Peyer's patch (tissue), 4 donors: ENCODE data around the gene ENPP4. TPM values are rescaled to one million over a fixed set of nuclear protein-coding genes. Genes with fewer than 3 reads are reported as not detected.

ENCODE experiments used
- DNase-seq, 3 donors: peaks; one replicate each; pipeline ENCODE4 v3.0.0-alpha.2; 2017 to 2019
- H3K27ac ChIP-seq, 4 donors: fragments of 200-600 bp; sonication (generic); one replicate each; pipeline ENCODE4 v1.5.1; 2016 to 2019
- H3K27me3 ChIP-seq, 2 donors: fragments of 200-600 bp; sonication (generic); one replicate each; pipeline ENCODE4 v1.5.1; 2019
- H3K36me3 ChIP-seq, 3 donors: fragments of 200-600 bp; sonication (generic); one replicate each; pipeline ENCODE4 v1.5.1; 2016 to 2019
- H3K4me1 ChIP-seq, 4 donors: fragments of 200-600 bp; sonication (generic); one replicate each; pipeline ENCODE4 v1.5.1; 2016 to 2019
- H3K4me3 ChIP-seq, 4 donors: fragments of 200-600 bp; sonication (generic); 1 replicate in 3 of 4; 2 replicates in 1 of 4; pipeline ENCODE4 v1.5.1; 2016 to 2019; ENCODE audit warnings: mild to moderate bottlenecking in 1 of 4
- H3K9me3 ChIP-seq, 4 donors: fragments of 200-600 bp; sonication (generic); one replicate each; pipeline ENCODE4 v1.5.1; 2016 to 2019; ENCODE audit warnings: mild to moderate bottlenecking in 1 of 4
- CTCF ChIP-seq, 6 experiments: fragments of 450-650 bp in 4 of 6; fragments of 200-600 bp in 2 of 6; sonication (generic) in 1 of 6; IDR thresholded peaks; one replicate each; pipeline ENCODE4 v1.5.1; 2017 to 2019; ENCODE audit warnings: antibody characterized with exemption in 6 of 6, mild to moderate bottlenecking in 3 of 6, moderate library complexity in 1 of 6
- POLR2A ChIP-seq, 2 donors: fragments of 450-650 bp; IDR thresholded peaks; one replicate each; pipeline ENCODE4 v1.5.1; 2017; ENCODE audit warnings: antibody characterized with exemption in 2 of 2, mild to moderate bottlenecking in 2 of 2, moderate library complexity in 2 of 2
- total RNA-seq, 4 donors: library from RNA; depleted of rRNA; stranded (reverse); fragments of >200 nt; gene quantifications; one replicate each; pipeline ENCODE4 v1.1.0, GENCODE V29; 2016

ENPP4 gene
- total RNA-seq, 4 donors from 2014 or later: 4.1 to 22.6 (median 14.1) TPM

DNA sequence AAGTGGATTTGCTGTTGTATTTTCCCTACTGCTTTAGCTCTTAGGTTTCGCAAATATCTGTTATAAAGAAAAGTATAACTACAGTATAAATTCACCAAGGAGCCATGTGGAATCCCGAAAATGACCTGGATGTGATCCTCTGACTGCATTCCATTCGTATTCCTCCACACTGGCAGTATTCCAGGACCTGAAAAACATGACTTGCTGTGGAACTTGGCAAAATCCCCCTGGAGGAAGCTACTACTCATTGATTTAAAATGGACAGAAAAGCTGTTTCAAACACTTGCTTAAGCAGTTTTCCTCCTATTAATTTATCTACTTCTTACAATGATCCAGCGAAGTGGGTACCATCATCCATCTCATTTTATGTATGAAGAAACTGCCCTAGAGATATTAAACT is 54.3 kb downstream of the ENPP4 start:
- Histone ChIP-seq H3K4me1 (no peaks in the 10 kb centered on the region), H3K9me3 (no peaks in the 10 kb centered on the region), H3K27ac (no peak overlapping the region), H3K27me3 (no peaks in the 10 kb centered on the region), H3K4me3 (no peak overlapping the region), H3K36me3 (no peaks in the 10 kb centered on the region)
- no peak for DNase-seq
- TF ChIP-seq CTCF (IDR thresholded peaks at IDR 0.05) (no peak), POLR2A (IDR thresholded peaks at IDR 0.05) (no peak)

GRCh38 chr6:46186583-46186982 is 56.8 kb downstream of the ENPP4 start:
- no peak overlapping the region for H3K27ac ChIP-seq
- no peak for DNase-seq
- no peaks in the 10 kb centered on the region for H3K9me3 ChIP-seq
- no peak overlapping the region for H3K4me3 ChIP-seq
- TF ChIP-seq POLR2A (IDR thresholded peaks at IDR 0.05) (no peak), CTCF (IDR thresholded peaks at IDR 0.05) (no peak)
- H3K36me3 ChIP-seq: no peaks in the 10 kb centered on the region
- no peaks in the 10 kb centered on the region for H3K4me1 ChIP-seq
- H3K27me3 ChIP-seq: no peaks in the 10 kb centered on the region

DNA sequence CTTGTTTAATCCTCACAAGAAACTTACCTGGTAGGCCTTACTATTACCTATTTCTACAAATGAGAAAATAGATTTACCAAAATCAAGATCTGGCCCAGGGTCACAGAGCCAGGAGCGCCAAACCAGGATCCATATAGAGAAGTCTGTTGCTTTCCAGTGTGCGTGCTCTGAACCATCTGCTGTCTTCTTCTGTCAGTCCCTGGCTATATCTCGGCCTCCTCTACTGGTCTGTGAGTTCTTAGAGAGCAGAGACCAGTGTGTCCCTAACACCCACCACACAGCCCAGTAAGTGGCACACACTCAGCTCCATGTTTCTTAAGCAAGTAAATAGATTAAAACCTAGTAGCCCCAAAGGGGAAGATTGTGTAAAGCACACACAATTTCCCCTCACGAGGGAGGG is 59.9 kb downstream of the ENPP4 start:
- Histone ChIP-seq H3K4me3 (no peak overlapping the region), H3K36me3 (no peaks in the 10 kb centered on the region), H3K27ac (no peak overlapping the region), H3K4me1 (no peaks in the 10 kb centered on the region), H3K27me3 (no peaks in the 10 kb centered on the region), H3K9me3 (no peaks in the 10 kb centered on the region)
- TF ChIP-seq CTCF (IDR thresholded peaks at IDR 0.05) (no peak), POLR2A (IDR thresholded peaks at IDR 0.05) (no peak)
- DNase-seq: no peak

- Histone ChIP-seq H3K4me3 (no peak overlapping the region), H3K27ac (no peak overlapping the region), H3K36me3 (no peaks in the 10 kb centered on the region), H3K9me3 (no peaks in the 10 kb centered on the region), H3K27me3 (no peaks in the 10 kb centered on the region), H3K4me1 (no peaks in the 10 kb centered on the region)
- DNase-seq: no peak
- TF ChIP-seq CTCF (IDR thresholded peaks at IDR 0.05) (no peak), POLR2A (IDR thresholded peaks at IDR 0.05) (no peak)
These were observed 61.1 kb downstream of the ENPP4 start for GRCh38 chr6:46190889-46191288.

DNA sequence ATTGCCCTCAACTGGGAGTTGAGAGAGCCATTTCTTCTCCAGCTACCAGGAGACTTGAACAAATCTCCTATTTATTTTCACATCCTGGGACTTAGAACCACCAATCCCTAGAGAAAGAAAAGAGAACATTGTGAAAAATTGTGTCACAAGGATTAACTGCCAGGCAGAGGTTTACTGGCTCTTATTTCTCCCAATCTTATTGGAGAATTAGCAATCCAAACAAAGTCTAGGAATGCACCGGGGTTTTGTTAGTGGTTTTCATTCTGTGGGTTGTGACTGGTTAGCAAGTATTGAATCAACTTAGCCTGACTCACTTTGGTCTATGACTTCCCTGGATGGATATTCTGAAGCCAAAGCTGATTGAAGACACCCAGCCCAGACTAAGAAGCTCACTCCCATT is 62.2 kb downstream of the ENPP4 start:
- no peaks in the 10 kb centered on the region for H3K9me3 ChIP-seq
- no peak overlapping the region for H3K4me3 ChIP-seq
- no peaks in the 10 kb centered on the region for H3K36me3 ChIP-seq
- H3K27ac ChIP-seq: no peak overlapping the region
- no peaks in the 10 kb centered on the region for H3K27me3 ChIP-seq
- TF ChIP-seq POLR2A (IDR thresholded peaks at IDR 0.05): no peak
- no peak for TF ChIP-seq CTCF (IDR thresholded peaks at IDR 0.05)
- DNase-seq: no peak
- no peaks in the 10 kb centered on the region for H3K4me1 ChIP-seq

Other genes starting within 250 kb of the ENPP4 start
- gene CLIC5, start 114.1 kb upstream of the ENPP4 start, total RNA-seq: 100 to 1,000 TPM in 3 of 4 donors, 10 to 100 TPM in 1; 18.2 to 128 (median 119) TPM
- 1 to 10 TPM; 1.1 to 5.1 (median 2.3) TPM for gene ENPP5, start 41.0 kb downstream of the ENPP4 start, total RNA-seq